HepG2 (cell line): ENCODE results near the gene PRDM12. TPM values are rescaled to one million over a fixed set of nuclear protein-coding genes. Genes with fewer than 3 reads are reported as not detected.

Source experiments
- AGO2 ChIP-seq: fragments of 200-400 bp; formaldehyde crosslinking; optimal IDR thresholded peaks from 2 replicates; pipeline ENCODE3; 2017; ENCODE audit warnings: mild to moderate bottlenecking, low read depth, low read length, moderate library complexity
- ATM ChIP-seq: fragments of 450-650 bp; IDR thresholded peaks from 2 replicates; pipeline ENCODE4 v1.7.1; 2017; ENCODE audit warnings: mild to moderate bottlenecking, borderline replicate concordance
- ETS1 ChIP-seq: sonication (generic); formaldehyde crosslinking; IDR thresholded peaks from 2 replicates; pipeline ENCODE4 v1.4.0; 2020; ENCODE audit warnings: missing genetic modification reagents
- FOXA1 ChIP-seq, 2 experiments: fragments of 450-650 bp in 1 of 2; sonication (generic) in 1 of 2; formaldehyde crosslinking in 1 of 2; IDR thresholded peaks; 2 replicates each; pipeline versions ENCODE4 v1.4.0 to v1.6.1; 2016 to 2020; ENCODE audit warnings: missing genetic modification reagents in 1 of 2
- GZF1 ChIP-seq: sonication (generic); formaldehyde crosslinking; IDR thresholded peaks from 2 replicates; pipeline ENCODE4 v1.5.1; 2020; ENCODE audit warnings: mild to moderate bottlenecking, missing genetic modification reagents
- HNRNPLL ChIP-seq: fragments of 200-400 bp; formaldehyde crosslinking; IDR thresholded peaks from 2 replicates; pipeline ENCODE4 v1.6.1; 2017; ENCODE audit warnings: mild to moderate bottlenecking, low read depth, low read length; ENCODE audit not compliant: poor library complexity, severe bottlenecking
- LBX2 ChIP-seq: sonication (generic); formaldehyde crosslinking; IDR thresholded peaks from 2 replicates; pipeline ENCODE4 v1.5.0; 2020; ENCODE audit warnings: missing genetic modification reagents, mild to moderate bottlenecking, borderline replicate concordance
- NFYB ChIP-seq: sonication (generic); formaldehyde crosslinking; IDR thresholded peaks from 2 replicates; pipeline ENCODE4 v1.4.0; 2020; ENCODE audit warnings: missing genetic modification reagents
- PAX8 ChIP-seq: sonication (generic); formaldehyde crosslinking; IDR thresholded peaks from 2 replicates; pipeline ENCODE4 v1.8.0; 2022; ENCODE audit warnings: mild to moderate bottlenecking, missing genetic modification reagents, borderline replicate concordance
- ZBTB2 ChIP-seq: sonication (generic); formaldehyde crosslinking; IDR thresholded peaks from 2 replicates; pipeline ENCODE4 v1.8.0; 2022; ENCODE audit warnings: low read depth, missing genetic modification reagents
- ZNF280D ChIP-seq: sonication (generic); formaldehyde crosslinking; IDR thresholded peaks from 2 replicates; pipeline ENCODE4 v1.5.1; 2020; ENCODE audit warnings: mild to moderate bottlenecking, missing genetic modification reagents
- ZNF547 ChIP-seq: sonication (generic); formaldehyde crosslinking; IDR thresholded peaks from 2 replicates; pipeline ENCODE4 v1.5.1; 2020; ENCODE audit warnings: mild to moderate bottlenecking, missing genetic modification reagents
- ZNF687 ChIP-seq: sonication (generic); formaldehyde crosslinking; IDR thresholded peaks from 2 replicates; pipeline ENCODE4 v1.5.1; 2020; ENCODE audit warnings: mild to moderate bottlenecking, missing genetic modification reagents, moderate library complexity
- ZNF816 ChIP-seq: sonication (generic); formaldehyde crosslinking; IDR thresholded peaks from 2 replicates; pipeline ENCODE4 v1.8.0; 2022; ENCODE audit warnings: missing genetic modification reagents, mild to moderate bottlenecking, borderline replicate concordance
- ZNF891 ChIP-seq: sonication (generic); formaldehyde crosslinking; IDR thresholded peaks from 2 replicates; pipeline ENCODE4 v1.5.0; 2020; ENCODE audit warnings: mild to moderate bottlenecking, missing genetic modification reagents
- ZSCAN25 ChIP-seq: sonication (generic); formaldehyde crosslinking; IDR thresholded peaks from 2 replicates; pipeline ENCODE4 v1.8.0; 2022; ENCODE audit warnings: mild to moderate bottlenecking, missing genetic modification reagents
- polyA plus RNA-seq, 8 experiments: library from polyadenylated mRNA; depleted of rRNA in 3 of 8; stranded (reverse) in 7 of 8; unstranded in 1 of 8; fragments of >200 nt; fragmentation: Illumina TruSeq in 4 of 8; extraction: Trizol in 4 of 8; gene quantifications; 2 replicates each; pipeline versions ENCODE4 v1.2.1 to v1.2.3, GENCODE V29; 2011 to 2016; ENCODE audit warnings: low read depth in 4 of 8, missing spikeins in 1 of 8, mixed read lengths in 1 of 8; ENCODE audit not compliant: insufficient read depth in 1 of 8
- total RNA-seq, 5 experiments: library from RNA; depleted of rRNA; stranded (reverse); fragments of >200 nt; fragmentation: Illumina TruSeq; extraction: Trizol; gene quantifications; 2 replicates each; pipeline ENCODE4 v1.2.3, GENCODE V29; 2016; ENCODE audit warnings: low read depth in 1 of 5

The PRDM12 gene
- total and polyA plus RNA-seq, 2 of the 13 experiments (the other 11 are each of a cell fraction or from before 2014, with no cell fraction given), result 0.04 to 0.07 TPM

- TF ChIP-seq ZBTB2 (CRISPR knock-in tag), result peak; percentile 39; the same call in 1 of the 2 replicates
- 0 out of 2 replicates have a peak, but pooled peaks have one; percentile 34 for TF ChIP-seq ZNF280D (CRISPR knock-in tag)
- TF ChIP-seq ZNF687 (CRISPR knock-in tag), result peak; percentile 97
- TF ChIP-seq NFYB (CRISPR knock-in tag), result no peak; the same call in 1 of the 2 replicates
- TF ChIP-seq GZF1 (CRISPR knock-in tag), result no peak
- peak; percentile 88; the same call in 1 of the 2 replicates for TF ChIP-seq ETS1 (CRISPR knock-in tag)
- peak; percentile 64; the same call in 1 of the 2 replicates for TF ChIP-seq ZNF891 (CRISPR knock-in tag)
- TF ChIP-seq HNRNPLL, result peak; percentile 71
- TF ChIP-seq LBX2 (CRISPR knock-in tag), result peak; percentile 88; the same call in 1 of the 2 replicates
- no peak; the same call in 1 of the 2 replicates for TF ChIP-seq PAX8 (CRISPR knock-in tag)
- TF ChIP-seq ZNF547 (CRISPR knock-in tag), result peak; percentile 88
- TF ChIP-seq ATM, result no peak
- TF ChIP-seq ZSCAN25 (CRISPR knock-in tag), result peak; percentile 49; the same call in 1 of the 2 replicates
- no peak for TF ChIP-seq ZNF816 (CRISPR knock-in tag)
- TF ChIP-seq FOXA1 (IDR thresholded peaks at IDR 0.05), result no peak
- TF ChIP-seq FOXA1 (CRISPR knock-in tag; IDR thresholded peaks at IDR 0.05), result 0 out of 2 replicates have a peak, but pooled peaks have one; percentile 4
- TF ChIP-seq AGO2, result no peak
Observed at GRCh38 chr9:130680836-130681768, 16.7 kb downstream of the PRDM12 start (continued).
